GM18951 (cell line): ENCODE measurements around the gene ARHGAP33.

Experiments used
- POLR2A ChIP-seq: IDR thresholded peaks from 4 replicates; pipeline ENCODE4 v1.6.1; 2011; ENCODE audit warnings: mild to moderate bottlenecking; ENCODE audit not compliant: insufficient read length, insufficient read depth; ENCODE audit errors: extremely low read depth
- in situ Hi-C: fragments of 300-500 bp; cut with MboI; formaldehyde crosslinking; loops from one replicate; pipeline ENCODE4 v1.12.0; 2022; ENCODE audit warnings: low sequenced_read_pairs, mixed read lengths, inconsistent platforms; ENCODE audit not compliant: unreplicated experiment

ARHGAP33 gene

GRCh38 chr19:35744430-35745327 is 30.7 kb upstream of the ARHGAP33 start:
- peak; percentile 79 for TF ChIP-seq POLR2A
- in situ Hi-C loops: no loop called here

- in situ Hi-C loops: no loop called here
- TF ChIP-seq POLR2A: peak; percentile 41
These were observed 29.9 kb upstream of the ARHGAP33 start, which contains the start of the genes PSENEN and U2AF1L4 for GRCh38 chr19:35745328-35746086. Gene PSENEN (plus strand): TSS chr19:35745651. CDS start chr19:35745931, 280 bp downstream. Gene U2AF1L4 (minus strand): TSS chr19:35745418. CDS start chr19:35745391, 27 bp downstream.

- TF ChIP-seq POLR2A: no peak
- in situ Hi-C loops: no loop called here
These were observed 29.3 kb upstream of the ARHGAP33 start for GRCh38 chr19:35746087-35746462.

- in situ Hi-C loops: no loop called here
- no peak for TF ChIP-seq POLR2A
These were observed 28.8 kb upstream of the ARHGAP33 start for GRCh38 chr19:35746531-35746930.

GRCh38 chr19:35748106-35749020 is 27.0 kb upstream of the ARHGAP33 start, which contains the start of gene LIN37:
Gene LIN37 (plus strand): TSS chr19:35748576. CDS start chr19:35748725, 149 bp downstream.
- in situ Hi-C loops: no loop called here
- peak; percentile 65 for TF ChIP-seq POLR2A

GRCh38 chr19:35750167-35750566 is 25.2 kb upstream of the ARHGAP33 start:
- no peak for TF ChIP-seq POLR2A
- in situ Hi-C loops: no loop called here

GRCh38 chr19:35751839-35752745 is 23.3 kb upstream of the ARHGAP33 start:
- in situ Hi-C loops: no loop called here
- TF ChIP-seq POLR2A: no peak

- in situ Hi-C loops: no loop called here
- TF ChIP-seq POLR2A: no peak
These were observed 22.5 kb upstream of the ARHGAP33 start for GRCh38 chr19:35752746-35753350.

GRCh38 chr19:35753634-35754369 is 21.6 kb upstream of the ARHGAP33 start:
- no peak for TF ChIP-seq POLR2A
- in situ Hi-C loops: no loop called here

- in situ Hi-C loops: no loop called here
- no peak for TF ChIP-seq POLR2A
These were observed 20.8 kb upstream of the ARHGAP33 start for GRCh38 chr19:35754370-35755130.
